A673 (cell line): ENCODE data around the gene CEBPE.

Source experiments
- EZH2 ChIP-seq: fragments of 200-600 bp; sonication (generic); IDR thresholded peaks from 2 replicates; pipeline ENCODE4 v1.6.1; 2017; ENCODE audit warnings: borderline replicate concordance, low read depth, mild to moderate bottlenecking, mixed read lengths, antibody characterized with exemption, low read length; ENCODE audit not compliant: poor library complexity, severe bottlenecking
- TF ChIP-seq, protein P1 (sequence below): fragments of 300-800, 200-600 bp; sonication (generic); conservative IDR thresholded peaks from 2 replicates; pipeline ENCODE4 v1.5.1; 2017; ENCODE audit warnings: low read depth, mild to moderate bottlenecking, antibody characterized with exemption, low read length, moderate library complexity, mixed read lengths

DNA sequence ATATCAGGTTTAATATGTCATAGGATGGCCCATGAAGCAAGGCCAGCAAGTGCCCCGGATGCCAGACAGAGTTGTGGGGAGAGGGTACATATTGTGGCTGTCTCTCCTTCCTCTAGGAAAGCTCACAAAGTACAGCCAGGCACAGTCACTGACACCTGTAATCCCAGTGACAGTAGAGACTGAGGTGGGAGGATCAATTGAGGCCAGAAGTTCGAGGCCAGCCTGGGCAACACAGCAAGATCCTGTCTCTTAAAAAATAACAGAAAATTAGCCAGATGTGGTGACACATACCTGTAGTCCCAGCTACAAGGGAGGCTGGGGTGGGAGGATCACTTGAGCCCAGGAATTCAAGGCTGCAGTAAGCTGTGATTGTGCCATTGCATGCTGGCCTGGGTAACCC is 32.3 kb upstream of the CEBPE start:
- TF ChIP-seq, protein P1, sequence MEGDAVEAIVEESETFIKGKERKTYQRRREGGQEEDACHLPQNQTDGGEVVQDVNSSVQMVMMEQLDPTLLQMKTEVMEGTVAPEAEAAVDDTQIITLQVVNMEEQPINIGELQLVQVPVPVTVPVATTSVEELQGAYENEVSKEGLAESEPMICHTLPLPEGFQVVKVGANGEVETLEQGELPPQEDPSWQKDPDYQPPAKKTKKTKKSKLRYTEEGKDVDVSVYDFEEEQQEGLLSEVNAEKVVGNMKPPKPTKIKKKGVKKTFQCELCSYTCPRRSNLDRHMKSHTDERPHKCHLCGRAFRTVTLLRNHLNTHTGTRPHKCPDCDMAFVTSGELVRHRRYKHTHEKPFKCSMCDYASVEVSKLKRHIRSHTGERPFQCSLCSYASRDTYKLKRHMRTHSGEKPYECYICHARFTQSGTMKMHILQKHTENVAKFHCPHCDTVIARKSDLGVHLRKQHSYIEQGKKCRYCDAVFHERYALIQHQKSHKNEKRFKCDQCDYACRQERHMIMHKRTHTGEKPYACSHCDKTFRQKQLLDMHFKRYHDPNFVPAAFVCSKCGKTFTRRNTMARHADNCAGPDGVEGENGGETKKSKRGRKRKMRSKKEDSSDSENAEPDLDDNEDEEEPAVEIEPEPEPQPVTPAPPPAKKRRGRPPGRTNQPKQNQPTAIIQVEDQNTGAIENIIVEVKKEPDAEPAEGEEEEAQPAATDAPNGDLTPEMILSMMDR = no peak
- no peak for TF ChIP-seq EZH2
